ENCODE measurements around the gene GNAI1. TPM values are rescaled to one million over a fixed set of nuclear protein-coding genes. Genes with fewer than 3 reads are reported as not detected.

GNAI1 gene
- total and polyA plus RNA-seq, 2 of the 13 experiments (the other 11 are each of a cell fraction or from before 2014, with no cell fraction given), result 3.5 to 5.7 TPM

- ChIA-PET POLR2A (no interaction called here), CTCF (ENCODE audit: low intra/inter-chr PET ratio, low total read pairs) (no interaction called here)
- no TSS peak for BruUV-seq (replicated peaks)
- Histone ChIP-seq H3K4me1 (ENCODE audit: insufficient read depth, low read length) (peaks cover 5% of the 10 kb centered on the region; the same call in 1 of the 2 replicates), H3K9ac (ENCODE audit: insufficient read depth, low read depth, low read length) (no peak overlapping the region), H3K79me2 (ENCODE audit: insufficient read depth, low read length) (peaks cover 2% of the 10 kb centered on the region), H2AFZ (ENCODE audit: low read length) (no peak overlapping the region), H3K27ac (ENCODE audit: extremely low read length, insufficient read depth, low read length) (no peak overlapping the region), H4K20me1 (ENCODE audit: insufficient read depth, low read length) (no peaks in the 10 kb centered on the region), H3K4me2 (ENCODE audit: low read depth, low read length) (no peak overlapping the region), H3K27me3 (ENCODE audit: control insufficient read depth in 1 of 2, insufficient read depth in 2 of 2, low read length in 2 of 2) (no peaks in the 10 kb centered on the region), H3K36me3 (replicated peaks in 1 of 2; ENCODE audit: control insufficient read depth in 1 of 2, insufficient read depth in 2 of 2, low read length in 2 of 2) (no peaks in the 10 kb centered on the region), H3K4me3 (replicated peaks in 1 of 3; ENCODE audit: insufficient read depth in 1 of 3, low read depth in 2 of 3, low read length in 3 of 3) (no peak overlapping the region), H3K9me3 (ENCODE audit: low read length) (no peaks in the 10 kb centered on the region)
- DNase-seq (ENCODE audit: low spot score) (no peak), FAIRE-seq (no peak), ATAC-seq (no peak)
- intact Hi-C loops (cut with micrococcal nuclease; ENCODE audit: unreplicated experiment) (no loop called here), in situ Hi-C loops (cut with HindIII; ENCODE audit: extremely low pct_ligation_motif_present, low pct_unique_long_range_greater_than_20kb) (no loop called here)
- no peak for TF ChIP-seq HOXA3 (CRISPR knock-in tag; IDR thresholded peaks at IDR 0.05)
- TF ChIP-seq ZNF224 (CRISPR knock-in tag; IDR thresholded peaks at IDR 0.05), result no peak
- TF ChIP-seq MEIS2 (CRISPR knock-in tag; IDR thresholded peaks at IDR 0.05), result no peak
- no peak for TF ChIP-seq TRIM24 (CRISPR knock-in tag; IDR thresholded peaks at IDR 0.05)
- TF ChIP-seq ZNF18 (CRISPR knock-in tag; IDR thresholded peaks at IDR 0.05; ENCODE audit: insufficient replicate concordance), result no peak
- TF ChIP-seq ZNF101 (CRISPR knock-in tag; IDR thresholded peaks at IDR 0.05; ENCODE audit: borderline replicate concordance, low read depth), result no peak
- no peak for TF ChIP-seq KAT8 (CRISPR knock-in tag; IDR thresholded peaks at IDR 0.05)
- no peak for TF ChIP-seq POLR2A (IDR thresholded peaks at IDR 0.05; ENCODE audit: insufficient read depth in 1 of 2, low read depth in 2 of 2, low read length in 2 of 2)
- TF ChIP-seq ZNF33A (CRISPR knock-in tag; IDR thresholded peaks at IDR 0.05; ENCODE audit: borderline replicate concordance), result no peak
- no peak for TF ChIP-seq TEAD2 (CRISPR knock-in tag; IDR thresholded peaks at IDR 0.05)
Observed at GRCh38 chr7:80154656-80155333, 20.2 kb downstream of the GNAI1 start.
